Stimulated activated CD4-positive, alpha-beta T cell treated with anti-CD3 and anti-CD28 coated beads, Interleukin-4, amount 100 ng/mL, for 24 hours (primary cell): ENCODE results near the gene WHAMM.
A peak's percentile ranks its signal among the peaks of the same experiment; 100 is the strongest.
"Not testable (repeated sequence)": the region's sequence is repeated elsewhere in the genome, so short reads cannot be mapped to it uniquely, and the experiment has no call there.

ENCODE experiments used
- DNase-seq: peaks from one replicate; pipeline ENCODE4 v3.0.0-alpha.2; 2020

WHAMM gene

DNA sequence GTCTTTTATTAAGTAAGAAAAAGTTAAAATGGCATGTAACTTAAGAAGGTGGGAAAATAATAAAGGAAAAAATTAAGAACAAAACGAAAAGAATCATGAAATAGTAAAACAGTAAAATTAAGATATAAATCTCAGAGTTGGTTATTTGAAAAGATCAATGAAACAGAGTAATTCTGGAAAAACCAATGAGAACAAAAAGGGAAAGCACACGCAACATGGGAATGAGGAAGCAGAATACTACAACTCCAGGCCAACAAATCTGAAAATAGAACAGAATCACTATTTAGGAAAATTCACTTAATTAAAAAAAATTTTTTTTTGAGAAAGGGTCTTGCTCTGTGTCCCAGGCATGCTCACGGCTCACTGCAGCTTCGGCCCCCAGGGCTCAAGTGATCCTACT is 30.7 kb downstream of the WHAMM start:
- DNase-seq, result no peak

DNA sequence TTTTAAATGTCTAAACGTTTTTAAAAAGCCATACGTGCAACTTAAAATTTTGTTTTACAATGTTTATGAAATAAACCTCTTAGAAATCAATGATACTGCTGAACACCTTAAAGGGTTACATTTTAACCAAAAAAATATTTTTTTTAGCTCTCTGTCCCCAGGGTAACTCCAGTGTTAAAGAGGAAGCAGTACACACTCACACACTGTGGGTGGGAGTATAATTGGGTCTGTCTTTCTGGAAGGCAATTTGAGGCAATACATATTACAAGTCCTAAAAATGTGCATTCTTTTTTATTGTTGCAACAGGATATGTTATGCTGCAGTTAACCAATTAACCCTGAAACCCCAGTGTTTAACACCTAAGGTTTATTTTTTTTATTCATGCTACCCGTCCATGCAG is 34.1 kb downstream of the WHAMM start:
- DNase-seq, result no peak

DNA sequence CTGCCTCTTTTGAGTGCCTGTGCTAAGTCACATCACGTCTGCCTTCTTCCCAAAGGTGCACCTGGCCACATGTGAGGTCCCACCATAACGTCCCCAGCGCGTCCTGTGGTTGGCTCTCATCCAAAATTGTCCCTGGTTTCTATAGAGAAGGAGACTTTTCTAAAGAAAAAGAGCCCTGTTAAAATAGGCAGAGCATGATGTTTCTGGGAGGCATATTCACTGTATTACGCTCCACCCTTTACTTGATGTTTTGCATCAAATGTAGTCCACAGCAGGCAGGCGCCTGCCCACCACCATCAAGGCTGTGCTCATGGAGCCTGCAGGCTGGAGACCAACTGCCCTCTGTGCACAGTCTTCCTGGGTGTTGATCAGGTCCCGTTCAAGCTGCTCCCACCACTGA is 36.3 kb downstream of the WHAMM start:
- DNase-seq, result no peak

DNA sequence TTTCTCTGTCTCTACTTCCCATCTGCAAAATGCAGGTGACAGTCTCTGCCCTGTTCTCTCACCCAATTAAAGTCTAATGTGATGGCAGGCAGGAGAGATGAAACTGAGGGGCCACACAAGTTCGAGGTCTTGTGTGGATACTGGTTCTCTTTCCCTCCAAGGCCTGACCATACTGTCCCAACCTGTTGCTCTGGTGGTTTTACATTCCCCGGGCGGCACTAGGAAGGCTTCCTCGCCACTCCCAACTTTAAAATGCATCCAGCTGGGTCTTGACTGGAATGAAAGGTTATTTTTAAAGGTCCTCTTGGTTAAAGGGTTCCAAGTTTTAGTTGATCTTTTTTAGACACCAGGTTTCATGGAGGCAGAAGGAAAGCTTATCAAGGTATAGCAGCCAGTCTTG is 37.2 kb downstream of the WHAMM start:
- no peak for DNase-seq

DNA sequence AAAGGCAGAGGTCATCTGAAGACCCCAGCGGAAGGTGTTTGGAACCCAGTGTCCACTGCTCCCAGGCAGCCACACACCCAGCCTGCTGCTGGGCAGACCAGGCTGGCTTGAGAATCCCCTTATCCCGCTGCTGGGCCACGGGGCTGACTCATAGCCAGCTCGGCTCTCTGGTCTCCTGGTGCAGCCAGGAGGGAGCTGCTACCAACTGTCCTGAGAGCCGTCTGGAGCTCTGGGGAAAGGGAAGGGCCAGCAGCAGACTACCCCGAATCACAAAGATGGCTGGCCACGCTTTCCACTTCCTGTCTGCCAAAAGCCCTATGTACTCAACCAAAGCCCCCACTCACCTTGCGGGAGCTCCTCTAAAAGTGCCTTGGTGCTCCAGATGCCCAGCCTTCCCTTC is 38.3 kb downstream of the WHAMM start:
- no peak for DNase-seq

DNA sequence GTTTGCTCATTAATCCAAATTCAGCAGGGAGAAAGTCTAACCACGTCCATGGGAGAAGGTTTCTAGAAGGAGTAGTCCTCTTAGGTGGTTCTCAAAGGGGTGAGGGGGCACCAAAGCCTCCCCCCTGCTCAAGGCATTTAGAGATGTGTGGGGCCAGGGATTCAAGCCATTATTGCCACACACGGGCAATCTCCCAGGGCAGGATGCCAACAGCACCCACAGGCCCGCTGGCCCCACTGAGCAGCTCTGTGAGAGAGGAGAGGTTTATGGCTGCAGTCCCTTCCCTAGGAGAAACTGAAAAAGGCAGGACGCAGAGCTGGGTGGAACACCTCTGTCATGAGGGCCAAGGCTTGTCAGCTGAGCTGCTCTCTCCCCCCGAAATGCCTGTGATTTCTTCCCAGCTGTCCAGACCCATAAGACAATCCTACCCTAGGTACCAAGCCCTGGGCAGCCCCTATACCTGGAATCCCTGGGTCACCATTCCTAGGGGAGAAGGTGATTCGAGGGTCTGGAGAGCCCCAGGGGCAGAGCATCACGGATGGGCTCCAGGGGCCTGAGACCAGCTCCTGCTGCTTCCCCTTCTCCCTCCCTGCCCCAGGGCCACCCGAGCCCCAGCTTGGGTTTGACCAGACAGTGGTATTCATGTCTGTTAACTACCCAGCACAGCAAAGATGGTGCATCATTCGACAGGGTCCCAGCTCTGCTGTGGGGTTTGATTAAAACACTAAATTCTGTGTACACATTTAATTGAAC is 39.0 kb downstream of the WHAMM start:
- DNase-seq, result no peak

DNA sequence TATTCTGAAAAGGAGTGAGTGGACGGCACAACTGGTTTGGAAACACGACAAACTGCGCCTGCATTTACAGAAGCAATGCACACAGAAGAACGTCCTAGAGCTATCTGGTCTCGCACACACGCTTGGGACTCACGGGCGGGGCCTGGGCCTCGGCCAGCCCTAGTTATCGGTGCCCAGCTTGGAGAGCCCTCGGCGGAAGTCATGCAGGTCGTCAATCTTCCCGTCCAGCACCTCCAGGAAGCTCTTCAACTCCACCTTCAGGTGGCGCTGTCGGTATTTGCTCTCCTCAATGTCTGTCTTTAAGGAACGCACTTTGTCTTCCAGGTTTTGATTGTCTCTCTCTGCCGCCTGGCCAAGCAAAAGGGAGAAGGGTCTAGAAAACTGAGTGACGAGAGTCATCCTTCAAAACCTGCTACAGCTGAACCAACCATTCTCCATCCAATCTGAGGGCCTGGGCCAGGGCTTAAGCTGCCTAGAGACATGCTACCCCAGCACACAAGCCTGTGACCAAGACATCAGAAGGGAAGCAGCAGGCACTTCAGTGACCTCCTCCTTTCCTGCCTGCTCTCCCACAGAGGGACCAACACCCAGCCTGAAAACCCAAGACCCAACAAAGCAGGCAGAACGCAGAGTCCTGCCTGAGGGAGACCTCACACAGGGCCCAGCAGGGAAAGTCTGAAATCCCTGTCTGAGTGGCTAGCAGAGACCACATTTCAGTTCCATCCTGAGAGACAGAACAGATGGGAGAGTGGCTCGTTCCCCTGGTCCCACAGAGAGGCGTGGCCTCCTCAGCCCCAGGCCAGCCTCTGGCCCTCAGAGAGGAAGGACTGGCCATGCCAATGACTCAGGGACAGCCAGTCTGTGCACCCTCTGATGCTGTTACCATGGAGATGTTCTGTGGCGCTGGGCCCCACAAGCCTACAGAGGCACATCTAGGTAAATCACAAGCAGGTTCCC is 40.4 kb downstream of the WHAMM start:
- peak; percentile 48 for DNase-seq

DNA sequence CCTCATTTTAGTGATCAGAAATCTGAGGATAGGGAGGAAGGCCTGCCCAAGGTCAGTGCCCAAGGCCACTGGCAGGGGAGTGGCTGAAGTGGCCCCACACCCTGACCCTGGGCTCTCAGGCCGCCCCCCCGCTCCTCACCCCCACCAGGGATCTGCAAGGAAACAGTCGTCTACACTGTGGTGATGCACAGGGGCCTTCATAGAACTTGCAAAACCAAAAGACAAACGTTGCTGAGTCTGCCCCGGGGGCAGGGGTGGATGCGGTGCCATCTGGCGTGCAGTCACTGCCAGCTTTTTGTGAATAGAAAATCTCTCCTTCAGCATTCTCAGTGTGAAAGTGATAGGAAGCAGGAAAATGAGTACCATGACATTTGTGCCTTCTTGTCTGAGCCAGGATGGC is 41.3 kb downstream of the WHAMM start:
- no peak for DNase-seq

DNA sequence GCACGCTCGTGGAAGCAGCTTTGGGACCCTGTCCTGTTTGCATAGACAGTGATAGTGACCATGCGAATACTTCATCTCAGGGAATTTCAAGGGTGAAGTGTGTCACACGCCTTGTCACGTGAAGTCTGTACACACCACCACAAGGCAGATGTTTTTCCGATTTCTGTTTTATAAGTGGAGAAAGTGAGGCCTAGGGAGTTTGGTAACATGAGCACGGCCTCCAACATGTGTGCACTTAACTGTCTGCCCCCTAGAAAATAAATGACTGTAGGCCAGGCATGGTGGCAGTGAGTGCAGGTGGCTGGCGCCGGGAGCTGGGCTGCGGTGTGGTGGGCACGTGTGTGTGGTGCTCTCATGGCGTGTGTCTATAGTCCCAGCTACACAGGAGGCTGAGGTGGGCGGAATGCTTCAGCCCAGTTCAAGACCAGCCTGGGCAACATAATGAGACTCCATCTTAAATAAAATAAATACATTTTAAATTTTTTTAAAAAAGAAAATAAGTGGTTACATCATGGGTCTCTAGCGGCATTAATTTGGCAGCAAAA is 42.0 kb downstream of the WHAMM start:
- DNase-seq, result no peak

DNA sequence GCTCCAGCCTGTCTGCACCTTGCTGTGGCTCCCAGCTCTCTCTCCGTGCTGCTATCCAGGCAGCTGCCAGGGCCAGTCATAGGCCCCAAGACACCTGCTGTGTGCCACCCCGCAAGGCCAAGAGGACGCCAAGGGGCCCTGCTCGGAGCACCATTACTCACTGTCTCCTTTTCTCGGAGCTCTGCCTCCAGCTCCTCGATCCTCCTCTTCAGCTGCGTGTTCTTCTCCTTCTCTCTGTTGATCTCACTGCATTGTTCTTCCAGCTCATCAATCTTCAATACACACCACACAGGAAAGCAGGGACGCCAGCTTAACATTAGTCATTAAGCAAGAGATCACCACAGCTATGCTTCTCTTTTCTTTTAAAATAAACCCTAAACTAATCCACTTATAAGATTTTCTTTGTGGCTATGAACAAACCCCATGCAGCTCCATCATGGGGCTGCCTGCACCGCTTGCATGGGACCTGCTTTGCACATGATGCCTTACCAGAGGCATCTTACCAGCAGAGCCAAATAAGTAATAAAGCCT is 42.6 kb downstream of the WHAMM start:
- DNase-seq, result no peak

DNA sequence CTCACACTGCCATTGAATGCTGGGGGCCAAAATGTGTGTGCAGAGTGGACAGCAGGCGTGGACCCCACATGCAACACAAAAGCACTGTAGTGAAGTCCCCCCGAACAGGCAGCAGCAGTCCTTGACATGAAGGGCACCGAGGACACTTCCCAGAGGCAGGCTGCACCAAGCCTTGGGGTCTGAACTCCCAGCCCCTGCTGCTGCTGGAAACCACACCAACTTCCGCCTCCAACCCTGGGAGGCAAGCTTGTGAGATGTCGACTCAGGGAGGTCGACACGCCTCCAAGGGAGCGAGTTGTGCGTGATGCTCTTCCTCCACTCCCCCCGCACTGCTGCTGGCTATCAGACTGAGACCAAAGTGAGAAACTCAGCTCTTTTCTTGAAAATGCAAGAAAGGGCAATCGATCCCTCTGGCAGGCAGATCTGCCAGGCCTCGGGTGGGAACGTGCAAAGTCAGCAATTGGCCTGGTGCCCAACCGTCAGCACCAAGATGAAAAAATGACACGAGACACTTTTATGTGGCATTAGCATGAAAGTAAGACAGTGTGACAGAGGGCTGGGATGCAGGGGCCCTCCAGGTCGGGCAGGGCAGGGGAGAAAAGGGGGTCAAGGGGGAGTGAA is 43.6 kb downstream of the WHAMM start:
- no peak for DNase-seq

DNA sequence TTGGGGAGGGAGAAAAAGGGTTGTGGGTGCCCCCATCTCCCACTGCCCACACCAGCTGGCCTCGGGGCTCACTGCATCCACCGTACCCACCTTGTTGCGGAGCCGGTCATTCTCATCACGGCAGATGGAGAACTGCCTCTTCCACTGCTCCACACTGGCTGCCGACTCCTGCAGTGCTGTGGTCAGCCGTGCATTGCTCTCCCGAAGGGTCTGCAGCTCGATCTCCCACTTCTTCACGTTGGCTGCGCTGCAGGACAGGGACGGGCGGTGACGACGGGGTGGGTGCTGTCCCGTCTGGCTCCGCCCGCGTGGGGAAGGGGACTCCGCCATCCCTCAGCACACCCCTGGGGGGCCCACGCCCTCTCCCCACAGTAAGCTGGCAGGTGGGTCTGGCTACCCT is 45.1 kb downstream of the WHAMM start:
- DNase-seq, result no peak

DNA sequence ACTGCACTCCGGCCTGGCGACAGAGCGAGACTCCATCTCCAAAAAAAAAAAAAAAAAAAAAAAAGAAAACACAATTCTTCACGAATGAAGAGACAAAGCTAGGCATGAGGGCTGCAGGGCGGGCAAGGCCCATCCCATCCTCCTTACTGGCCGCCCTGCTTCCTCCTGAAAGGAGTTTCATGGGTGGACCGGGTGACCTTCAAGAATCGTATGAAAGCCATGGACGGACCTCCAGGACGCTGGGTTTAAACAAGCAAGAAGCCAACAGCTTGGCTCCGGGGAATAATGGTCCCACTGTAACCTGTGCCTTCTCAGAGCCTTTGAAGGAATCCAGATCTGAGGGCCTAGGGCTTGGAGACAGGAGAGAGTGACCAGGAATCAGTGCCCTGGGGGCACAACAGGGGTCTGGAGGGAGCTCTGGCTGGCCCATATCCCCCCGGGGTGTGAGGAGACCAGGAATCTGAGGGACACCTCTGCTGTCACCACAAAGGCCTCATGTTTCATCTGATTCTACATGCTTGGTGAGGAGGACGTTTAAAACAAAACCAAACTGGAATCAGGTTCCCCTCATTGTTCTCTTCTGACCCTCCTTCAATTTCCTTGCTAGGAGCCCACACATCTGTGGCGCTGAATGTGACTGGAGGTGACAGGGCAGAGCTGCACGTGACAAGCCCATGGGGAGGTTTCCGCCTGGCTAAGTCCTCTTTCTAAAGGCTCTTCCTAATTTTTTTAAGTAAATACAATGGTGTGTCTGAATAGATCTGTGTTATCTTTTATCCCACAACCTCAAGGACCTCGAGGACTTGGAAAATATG is 46.1 kb downstream of the WHAMM start:
- DNase-seq, result no peak

DNA sequence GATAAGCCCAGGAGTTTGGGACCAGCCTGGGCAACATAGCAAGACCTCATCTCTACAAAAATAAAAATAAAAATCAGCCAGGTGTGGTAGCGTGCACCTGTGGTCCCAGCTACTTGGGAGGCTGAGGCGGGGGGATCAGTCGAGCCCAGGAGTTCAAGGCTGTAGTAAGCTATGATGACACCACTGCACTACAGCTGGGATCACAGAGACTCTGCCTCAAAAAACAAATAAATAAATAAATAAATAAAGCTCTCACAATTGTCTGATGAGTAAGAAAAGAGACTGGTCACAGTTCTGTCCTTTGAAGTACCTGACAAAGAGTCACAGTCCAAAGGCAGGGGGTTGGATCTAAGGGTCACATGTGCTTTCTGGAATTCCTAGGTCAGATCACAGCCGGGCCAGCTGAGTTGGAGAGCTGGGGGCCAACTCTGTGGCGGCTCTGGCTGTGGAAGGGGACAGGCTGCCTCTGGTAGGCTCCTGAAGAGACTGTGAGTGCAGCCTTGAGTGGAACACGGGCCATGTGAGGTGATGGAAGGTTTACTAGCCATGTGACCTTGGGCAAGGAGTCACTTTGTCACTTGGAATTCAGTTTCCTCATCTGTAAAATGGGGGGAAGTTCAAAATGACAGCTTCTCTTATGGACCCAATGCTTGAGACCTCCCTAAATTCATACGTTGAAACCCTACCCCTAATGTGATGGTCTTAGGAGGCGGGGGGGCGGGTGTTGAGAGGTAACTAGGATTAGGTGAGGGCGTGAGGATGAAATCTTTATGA is 47.2 kb downstream of the WHAMM start:
- DNase-seq, result no peak

DNA sequence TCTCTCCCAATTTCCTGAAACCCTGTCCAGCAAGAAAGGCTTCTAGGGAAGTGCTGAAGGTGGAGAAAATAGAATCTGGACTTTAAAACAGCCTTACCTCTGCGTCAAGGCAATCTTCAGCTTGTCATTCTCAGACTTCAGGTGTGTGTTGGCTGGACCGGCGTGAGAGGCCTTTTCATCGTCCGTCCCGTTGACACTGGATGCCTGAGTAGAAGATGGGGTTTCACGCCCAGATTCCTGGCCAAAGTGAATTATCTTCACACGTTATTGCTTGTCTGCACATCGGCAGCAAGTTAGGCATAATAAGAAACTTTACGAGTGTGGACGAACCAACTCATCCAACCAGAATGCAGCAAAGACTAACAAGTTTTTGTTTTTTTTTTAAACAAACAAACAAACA is 49.5 kb downstream of the WHAMM start:
- no peak for DNase-seq

DNA sequence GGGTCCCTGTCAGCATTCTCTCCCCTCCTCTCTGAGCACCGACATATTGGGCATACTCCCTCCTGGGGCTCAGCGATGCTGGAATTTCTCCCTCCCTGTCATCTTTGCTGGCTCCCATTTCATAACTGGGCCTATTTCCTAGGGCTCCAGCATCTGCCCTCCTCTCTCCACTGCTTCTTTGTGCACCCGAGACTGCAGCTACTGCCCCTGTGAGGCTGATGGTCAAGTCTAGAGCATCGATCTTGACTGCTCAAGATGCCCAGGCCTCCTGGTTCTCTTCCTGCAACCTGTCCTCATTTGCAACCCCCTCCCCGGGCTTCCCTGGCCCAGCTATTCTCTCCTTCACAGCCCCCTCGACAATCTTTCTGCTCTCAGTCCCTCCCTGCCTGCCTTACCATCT is 53.5 kb downstream of the WHAMM start:
- DNase-seq, result no peak

DNA sequence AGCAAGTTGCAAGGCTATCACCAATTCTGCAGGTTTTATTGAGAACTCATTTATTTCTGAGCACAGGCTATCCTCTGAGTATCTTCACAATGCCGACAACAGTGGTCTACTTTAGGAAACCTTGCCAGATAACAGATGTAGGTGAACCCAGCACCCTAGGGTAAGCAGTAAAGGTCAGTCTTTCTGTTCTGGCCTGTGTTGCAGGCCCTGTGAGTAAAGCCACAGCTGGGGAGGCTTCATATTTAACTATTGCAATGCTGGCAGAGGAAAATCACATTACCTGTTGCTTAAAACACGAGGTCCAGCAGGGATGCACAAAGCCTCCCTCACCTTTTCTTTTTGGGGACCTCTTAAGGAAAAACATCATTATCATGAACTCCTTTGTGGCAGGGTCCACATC is 55.5 kb downstream of the WHAMM start:
- no peak for DNase-seq

DNA sequence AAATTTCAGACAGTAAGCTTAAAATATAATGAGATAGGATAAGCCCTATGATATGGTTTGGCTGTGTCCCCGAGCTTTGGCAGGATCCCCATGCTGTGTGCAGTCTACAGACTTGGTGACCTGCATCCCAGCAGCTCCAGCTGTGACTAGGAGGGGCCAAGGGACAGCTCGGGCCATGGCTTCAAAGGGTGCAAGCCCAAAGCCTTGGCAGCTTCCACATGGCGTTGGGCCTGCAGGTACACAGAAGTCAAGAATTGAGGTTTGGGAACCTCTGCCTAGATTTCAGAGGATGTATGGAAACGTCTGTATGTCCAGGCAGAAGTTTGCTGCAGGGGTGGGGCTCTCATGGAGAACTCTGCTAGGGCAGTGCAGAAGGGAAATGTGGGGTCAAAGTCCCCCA is 56.2 kb downstream of the WHAMM start:
- DNase-seq, result not testable (repeated sequence)

DNA sequence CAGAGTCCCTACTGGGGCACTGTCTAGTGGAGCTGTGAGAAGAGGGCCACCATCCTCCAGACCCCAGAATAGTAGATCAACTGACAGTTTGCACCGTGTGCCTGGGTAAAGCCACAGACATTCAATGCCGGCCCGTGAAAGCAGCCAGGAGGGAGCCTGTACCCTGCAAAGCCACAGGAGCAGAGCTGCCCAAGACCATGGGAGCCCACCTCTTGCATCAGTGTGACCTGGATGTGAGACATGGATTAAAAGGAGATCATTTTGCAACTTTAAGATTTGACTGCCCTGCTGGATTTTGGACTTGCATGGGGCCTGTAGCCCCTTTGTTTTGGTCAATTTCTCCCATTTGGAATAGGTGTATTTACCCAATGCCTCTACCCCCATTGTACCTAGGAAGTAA is 56.6 kb downstream of the WHAMM start:
- not testable (repeated sequence) for DNase-seq

DNA sequence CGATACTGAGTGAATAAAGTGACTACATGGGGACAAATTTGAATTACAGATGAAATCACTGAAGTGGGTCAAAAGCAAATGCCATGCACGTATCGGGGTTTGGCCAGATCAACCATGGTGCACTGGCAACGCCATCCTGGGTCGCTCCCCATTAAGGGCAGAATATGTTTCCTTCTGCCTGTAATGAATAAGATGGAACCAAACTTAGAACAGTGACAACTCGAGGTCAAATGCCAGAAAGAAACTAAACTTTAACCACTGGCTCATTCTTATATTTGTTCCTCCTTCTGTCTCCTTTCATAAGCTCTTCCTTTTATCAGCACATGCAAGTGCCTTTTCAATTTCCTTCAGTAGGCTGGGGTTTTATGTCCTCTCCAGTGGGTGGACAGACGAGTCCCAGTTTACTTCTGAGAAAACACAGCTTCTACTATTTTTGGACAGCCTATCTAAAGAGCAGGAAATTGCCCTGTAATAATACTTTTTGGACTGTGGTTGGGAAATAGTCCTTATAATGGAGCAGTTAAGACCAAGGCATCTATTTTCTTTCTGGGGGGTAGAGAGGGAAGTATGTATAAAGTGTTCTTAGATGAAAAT is 61.4 kb downstream of the WHAMM start:
- no peak for DNase-seq

DNA sequence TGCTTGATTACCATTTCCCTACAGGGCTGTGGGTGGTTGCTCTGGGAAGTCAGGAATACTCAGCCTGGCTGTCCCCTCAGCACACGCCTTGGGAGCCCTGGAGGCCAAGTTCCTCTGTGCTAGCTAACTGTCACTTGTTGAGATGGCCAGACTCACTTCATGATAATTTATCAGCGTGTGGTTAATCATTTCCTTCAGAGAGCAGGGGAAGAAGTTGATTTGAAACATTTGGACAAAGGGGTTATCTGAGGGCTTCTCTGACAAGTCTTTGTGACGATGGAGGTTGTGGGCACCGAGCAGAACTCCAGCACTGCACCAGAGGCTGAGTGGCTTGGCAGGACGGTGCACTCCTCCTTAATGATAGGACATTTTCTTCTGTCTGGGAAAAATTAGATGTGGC is 61.9 kb downstream of the WHAMM start:
- DNase-seq, result no peak
